NCI-H1930 (cell line): ENCODE results near the gene C2CD2L.
"Not testable (repeated sequence)": the region's sequence is repeated elsewhere in the genome, so short reads cannot be mapped to it uniquely, and the experiment has no call there.

Source experiments
- DNase-seq, 2 experiments: peaks; one replicate each; lab custom pipeline; 2025; lab: John Stamatoyannopoulos, UW

The C2CD2L gene

DNA sequence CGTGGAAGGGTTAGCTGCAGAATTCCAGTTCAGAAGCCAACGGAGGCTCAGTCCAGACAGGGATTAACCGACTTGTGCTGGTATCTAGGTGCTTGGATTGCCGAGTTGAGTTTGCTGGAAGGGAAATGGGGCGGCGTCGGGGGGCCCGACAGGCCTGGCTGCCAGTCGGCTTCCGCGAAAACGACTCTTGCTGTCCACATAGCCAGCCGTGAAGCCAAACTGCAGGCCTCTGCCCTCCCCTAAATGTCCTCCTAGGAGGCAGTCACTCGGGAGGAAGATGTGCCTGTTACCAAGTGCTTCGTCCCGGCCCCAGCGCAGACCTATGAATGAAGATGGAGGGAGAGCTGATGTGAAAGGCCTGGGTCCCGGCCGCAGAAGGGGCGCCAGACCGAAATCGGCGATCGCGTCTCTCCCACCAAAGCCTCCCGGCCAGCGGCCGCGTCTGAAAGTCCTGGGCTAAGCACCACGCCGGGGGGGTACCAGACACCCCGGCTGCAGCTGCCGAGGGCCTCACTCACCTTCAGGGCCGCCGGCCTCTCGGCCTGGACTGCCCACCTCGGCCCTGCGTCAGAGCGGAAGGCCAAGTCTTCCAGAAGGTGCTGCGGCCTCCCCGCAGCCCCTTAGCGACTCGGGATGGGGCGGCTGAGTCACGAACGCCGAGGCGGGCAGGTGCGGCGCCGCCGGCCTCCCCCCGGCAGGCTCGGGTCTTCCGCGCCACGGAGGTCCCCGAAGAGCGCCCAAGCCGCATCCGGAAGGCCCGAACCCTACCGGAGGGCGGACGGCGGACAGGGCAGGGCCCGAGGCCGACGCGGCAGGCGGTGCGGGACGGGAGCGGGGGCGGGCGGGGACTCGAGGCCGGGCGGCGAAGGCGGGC is 13.0 kb upstream of the C2CD2L start:
- DNase-seq: no peak

DNA sequence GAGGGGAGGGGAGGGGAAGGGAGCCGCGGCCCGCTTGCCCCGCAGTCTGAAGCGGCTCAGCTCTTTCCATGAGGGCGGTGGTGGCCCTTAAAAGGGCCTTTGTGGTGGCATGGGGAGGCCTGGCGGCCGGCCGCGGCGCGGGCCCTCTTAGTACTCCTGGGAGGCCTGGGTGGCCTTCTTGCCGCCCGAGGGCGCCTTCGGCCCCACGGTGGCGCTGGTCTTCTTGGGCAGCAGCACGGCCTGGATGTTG is 12.4 kb upstream of the C2CD2L start:
- peak; percentile 33 to 69 for DNase-seq

DNA sequence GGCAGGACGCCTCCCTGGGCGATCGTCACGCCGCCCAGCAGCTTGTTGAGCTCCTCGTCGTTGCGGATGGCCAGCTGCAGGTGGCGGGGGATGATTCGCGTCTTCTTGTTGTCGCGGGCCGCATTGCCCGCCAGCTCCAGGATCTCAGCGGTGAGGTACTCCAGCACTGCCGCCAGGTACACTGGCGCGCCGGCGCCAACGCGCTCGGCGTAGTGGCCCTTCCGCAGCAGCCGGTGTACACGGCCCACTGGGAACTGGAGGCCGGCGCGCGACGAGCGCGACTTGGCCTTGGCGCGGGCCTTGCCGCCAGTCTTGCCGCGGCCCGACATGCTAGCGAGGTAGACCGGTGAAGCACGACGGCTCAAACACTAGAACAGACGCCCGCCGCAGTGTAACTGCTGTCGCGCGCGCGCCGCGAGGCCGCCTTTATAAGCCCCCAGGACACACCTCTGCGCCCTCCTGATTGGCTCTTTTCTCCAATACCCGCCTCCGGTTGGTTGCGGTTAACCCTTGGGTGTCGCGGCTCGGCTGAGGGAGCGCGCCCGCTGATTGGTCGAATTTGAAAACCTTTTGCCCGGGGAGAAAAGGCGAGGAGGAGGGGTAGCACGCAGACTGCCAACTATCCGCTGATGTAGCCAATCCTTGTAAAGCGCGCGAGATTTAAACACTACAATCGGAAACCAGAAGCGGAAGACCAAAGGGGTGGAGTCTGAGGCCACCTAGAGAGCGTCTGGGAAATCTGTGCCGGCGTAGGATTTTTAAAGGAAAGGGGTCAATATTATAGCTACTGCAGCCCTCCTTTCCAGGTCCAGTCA is 11.9 kb upstream of the C2CD2L start:
- peak; percentile 98 to 99 for DNase-seq

DNA sequence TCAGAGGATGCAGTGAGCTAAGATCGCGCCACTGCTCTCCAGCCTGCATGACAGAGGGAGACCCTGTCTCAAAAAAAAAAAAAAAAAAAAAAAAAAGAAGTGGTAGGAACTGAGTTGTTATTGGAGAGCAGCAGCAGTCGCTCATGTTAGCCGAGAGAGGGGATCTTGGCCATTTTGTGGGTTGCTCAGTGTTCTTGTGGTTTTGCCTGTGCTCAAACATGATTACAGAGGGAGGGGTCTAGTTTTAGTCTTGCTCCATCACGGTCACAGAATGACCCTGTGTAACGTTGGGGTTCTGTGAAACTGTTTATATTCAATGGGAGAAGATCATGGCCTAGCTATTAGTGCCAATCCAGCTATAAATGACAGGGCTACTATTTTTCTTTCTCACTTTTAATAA is 7.4 kb upstream of the C2CD2L start:
- DNase-seq: no peak

DNA sequence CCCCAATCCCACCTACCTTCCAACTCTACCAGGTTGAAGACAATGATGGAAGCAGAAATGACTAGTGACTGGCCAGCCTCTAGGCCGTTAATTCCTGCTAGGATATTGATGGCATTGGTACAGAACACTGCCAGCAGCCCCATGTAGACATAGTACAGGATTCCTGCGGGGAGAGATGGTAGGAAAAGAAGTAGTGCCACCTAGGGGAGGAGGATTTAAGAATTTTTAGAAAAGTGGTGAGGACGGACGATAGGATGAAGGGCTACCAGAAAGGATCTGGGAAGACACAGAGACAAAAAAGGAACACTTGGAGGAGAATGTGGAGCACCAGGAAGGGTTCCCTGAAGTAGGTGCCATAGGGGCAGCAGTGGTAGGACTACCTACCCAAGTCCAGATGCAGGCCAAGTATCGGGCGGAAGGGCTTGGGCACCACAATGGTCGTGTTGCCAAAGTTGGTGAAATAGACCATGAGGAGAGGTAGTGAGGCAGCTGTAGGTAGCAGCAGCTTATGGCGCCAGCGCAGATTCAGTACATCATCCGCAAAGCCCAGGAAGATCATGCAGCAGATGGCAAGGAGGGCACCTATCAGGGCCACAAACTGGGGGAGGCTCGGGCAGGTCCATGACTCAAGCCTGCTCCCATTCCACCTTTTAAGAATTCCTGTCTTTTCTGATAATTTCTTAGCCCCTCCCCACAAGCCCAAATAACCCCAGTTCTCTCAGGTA is 6.7 kb upstream of the C2CD2L start:
- peak in 1 of 2 experiments; percentile 35 for DNase-seq

DNA sequence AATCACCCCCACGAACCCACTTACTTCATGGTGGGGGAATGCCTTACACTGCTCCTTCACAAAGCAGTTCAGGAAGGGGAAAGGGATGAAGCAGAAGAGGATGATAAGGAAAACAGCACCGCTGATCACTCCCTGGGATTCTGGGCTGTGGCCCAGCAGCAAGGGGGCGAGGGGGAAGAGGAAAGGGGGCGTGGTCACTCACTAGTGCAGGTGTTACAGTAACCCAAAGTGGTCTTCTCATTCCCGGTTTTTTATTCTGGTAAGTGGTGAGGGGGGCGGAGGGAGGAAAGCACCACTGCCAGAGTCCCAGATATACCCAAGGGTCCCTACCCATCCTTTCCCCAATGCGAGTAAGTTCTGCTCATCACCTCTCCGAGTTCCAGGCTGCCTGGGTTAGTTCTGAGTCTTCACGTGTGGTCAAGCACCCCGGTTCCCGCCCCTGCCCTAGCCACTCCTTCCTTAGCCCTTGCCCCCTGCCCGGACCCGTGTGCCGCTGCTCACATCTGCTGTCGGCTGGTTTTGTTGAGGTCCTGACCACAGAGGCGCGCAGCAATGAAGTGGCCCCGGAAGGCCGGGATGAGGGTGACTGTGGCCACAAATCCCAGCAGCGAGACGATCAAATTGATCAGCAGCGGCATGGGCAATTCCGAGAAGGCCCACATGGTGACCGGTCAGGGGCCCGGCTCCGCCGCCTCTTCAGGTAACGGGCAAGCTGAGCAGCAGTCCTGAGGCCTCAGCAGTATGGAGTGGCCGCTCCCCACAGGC is 6.0 kb upstream of the C2CD2L start:
- DNase-seq: no peak

DNA sequence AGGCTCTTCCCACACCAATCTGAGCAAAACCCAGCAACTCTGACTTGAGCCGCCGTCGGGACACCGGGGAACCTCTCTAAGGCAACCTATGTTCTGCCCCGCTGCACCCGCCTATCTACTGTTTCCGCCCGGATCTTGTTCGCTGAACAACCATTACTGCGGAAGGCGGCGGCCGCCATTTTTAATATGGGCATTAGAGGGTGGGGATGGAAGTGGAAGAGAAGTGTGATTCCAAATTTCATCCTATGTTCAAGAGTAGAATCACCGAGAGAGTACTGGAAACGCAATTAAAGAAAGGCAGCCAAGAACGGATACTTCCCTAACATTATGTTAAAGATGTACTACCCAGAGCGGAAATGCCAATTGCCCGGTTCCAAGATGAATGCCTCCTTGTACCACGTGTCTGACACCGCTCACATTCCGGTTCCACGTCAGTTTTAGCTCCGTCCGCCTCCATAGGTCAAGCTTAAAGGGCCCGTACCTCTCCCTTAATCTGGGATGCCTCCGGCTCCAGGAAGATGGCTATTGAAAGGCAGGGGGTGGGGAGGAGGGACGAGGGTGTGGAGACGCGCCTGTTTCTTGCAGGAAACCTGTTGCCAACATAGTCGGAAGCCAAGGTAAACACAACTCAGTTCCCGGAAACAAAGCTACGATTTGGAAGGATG is 5.3 kb upstream of the C2CD2L start, which contains the start of gene DPAGT1:
Gene DPAGT1, minus strand, starts transcription at position 95 of the 665 bp plus-strand sequence. CDS start 198 bp downstream, outside the sequence.
- peak; percentile 88 to 89 for DNase-seq

DNA sequence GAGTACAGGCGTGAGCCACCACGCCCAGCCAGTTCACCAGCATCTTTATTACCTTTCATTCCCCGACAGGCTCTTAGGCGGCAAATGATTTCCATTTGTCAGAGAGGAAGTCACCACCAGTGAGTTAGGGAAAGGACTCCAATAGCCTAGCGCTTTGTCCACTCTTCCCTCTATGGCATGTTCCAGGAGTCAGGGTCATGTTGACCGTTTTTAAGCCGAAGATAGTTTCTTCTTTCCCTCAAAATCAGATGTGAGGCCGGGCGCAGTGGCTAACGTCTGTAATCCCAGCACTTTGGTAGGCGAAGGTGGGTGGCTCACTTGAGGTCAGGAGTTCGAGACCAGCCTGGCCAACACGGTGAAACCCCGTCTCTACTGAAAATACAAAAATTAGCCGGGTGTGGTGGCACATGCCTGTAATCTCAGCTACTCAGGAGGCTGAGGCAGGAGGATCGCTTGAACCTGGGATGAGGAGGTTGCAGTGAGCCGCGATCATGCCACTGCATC is 3.9 kb upstream of the C2CD2L start:
- DNase-seq: not testable (repeated sequence)

DNA sequence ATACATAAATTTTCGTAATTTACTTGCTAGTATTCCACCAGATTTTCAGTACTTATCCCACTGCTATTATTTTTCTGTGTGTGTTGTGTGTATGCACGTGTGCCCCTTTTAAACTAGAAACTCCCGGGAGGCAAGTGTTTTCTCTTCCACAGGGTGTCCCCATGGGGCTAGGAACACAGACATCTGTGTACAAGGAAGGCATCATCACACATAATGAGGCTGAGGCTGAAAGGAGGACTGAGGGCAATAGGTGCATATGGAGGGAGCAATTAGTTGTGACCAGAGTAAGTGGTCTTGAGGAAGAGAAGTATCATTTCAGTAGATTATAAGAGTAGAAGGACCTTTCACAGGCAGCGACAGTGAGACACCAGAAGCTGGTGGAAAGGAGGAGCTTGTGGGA is 3.4 kb upstream of the C2CD2L start:
- DNase-seq: peak; percentile 65 to 75

DNA sequence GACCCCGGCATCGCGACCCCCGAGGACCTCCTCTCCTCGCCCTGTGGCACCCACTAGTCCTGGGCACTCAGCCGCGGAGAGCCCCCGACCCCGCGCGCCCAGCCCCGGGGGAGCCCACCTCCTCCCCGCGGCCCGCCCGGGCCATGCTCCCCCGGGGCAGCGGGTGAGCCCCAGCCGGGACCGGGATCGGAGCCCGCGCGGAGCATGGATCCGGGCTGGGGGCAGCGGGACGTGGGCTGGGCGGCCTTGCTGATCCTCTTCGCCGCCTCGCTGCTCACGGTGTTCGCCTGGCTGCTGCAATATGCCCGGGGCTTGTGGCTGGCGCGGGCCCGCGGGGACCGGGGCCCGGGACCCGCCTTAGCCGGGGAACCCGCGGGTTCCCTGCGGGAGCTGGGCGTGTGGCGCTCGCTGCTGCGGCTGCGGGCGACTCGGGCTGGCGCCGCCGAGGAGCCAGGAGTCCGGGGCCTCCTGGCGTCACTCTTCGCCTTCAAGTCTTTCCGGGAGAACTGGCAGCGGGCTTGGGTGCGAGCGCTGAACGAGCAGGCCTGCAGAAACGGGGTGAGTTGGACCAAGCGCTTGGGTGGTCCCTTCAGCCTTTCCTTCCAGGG is 498 bp downstream of the C2CD2L start:
- no peak for DNase-seq

DNA sequence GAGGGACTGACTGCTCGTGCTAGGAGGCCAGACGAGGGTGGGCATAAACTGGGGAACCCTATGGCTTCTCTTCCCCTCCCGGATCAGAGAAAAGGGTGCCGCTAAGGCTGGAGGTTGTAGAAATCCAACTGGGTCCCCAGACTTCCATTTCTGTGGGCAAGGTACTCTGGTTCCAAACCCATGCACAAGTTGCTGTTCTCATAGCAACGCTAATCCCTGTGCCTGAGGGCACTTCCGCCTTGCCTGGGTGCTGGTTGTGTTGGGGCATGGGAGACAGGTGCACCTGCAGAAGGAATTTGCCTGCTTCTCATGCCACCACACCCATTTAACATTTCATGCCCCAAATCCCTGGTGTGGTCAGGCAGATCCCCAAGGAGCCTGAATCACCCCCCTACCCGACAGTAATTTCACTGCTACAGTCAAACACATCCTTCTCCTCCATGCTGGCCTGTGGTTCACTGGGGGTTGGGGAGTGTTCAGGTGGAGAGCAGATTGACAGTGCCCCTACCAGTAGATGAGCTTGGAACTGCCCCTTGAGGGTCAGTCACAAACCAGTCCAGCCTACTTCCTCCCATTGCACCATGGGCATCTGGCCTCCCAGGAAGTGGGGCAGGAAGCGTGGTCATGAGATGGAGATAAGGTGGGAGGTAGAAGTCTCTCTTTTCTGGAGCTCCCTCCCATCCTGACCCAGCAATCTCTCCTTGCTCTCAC is 1.2 kb downstream of the C2CD2L start:
- DNase-seq: no peak

DNA sequence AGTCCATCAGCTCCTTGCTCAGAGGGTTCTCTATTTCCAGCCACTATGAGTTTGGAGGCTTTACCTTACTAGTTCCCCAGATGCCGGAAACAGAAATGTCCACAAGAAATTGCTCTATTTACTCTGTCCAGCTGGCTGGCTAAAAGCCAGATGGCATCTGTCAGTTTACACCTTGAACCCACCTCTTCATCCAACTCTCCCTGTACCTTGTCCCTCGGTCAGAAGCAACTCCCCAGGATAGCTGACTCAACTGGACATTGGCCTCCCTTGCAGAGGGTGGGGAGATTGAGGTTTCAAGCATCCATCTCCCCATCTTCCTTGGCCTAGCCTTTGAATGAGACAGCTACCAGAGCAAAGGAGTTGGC is 1.7 kb downstream of the C2CD2L start:
- no peak for DNase-seq

DNA sequence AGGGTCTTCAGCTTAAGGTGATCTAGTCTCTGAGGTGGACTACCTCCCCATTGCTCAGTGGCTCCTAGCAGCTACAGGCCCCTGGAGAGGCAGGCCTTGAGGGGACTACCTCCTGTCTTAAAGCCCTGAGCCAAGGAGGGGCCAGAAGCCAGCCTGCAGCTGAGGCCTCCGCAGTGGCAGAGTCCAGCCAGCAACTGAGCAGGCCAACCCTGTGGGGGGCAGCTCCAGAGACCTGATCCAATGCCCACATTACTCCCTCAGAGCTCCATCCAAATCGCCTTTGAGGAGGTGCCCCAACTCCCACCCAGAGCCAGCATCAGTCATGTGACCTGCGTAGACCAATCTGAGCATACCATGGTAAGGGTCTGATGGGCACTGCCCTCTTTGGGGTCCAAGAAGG is 2.7 kb downstream of the C2CD2L start:
- DNase-seq: no peak

DNA sequence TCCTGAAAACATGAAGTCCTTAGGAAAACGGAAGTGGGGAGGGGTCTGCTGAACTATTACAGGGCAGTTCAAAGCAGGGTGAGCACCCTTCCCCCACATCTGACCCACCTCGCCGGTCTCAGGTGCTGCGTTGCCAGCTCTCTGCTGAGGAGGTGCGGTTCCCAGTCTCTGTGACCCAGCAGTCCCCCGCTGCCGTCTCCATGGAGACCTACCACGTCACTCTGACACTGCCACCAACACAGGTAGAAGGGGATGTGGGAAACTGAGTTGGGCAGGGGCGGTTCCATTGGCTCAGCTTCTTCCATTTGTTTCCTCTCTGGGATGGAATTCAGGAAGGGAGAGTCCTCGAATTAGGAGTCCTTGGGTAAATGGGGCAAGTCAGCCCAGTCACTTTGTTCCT is 3.3 kb downstream of the C2CD2L start:
- no peak for DNase-seq

DNA sequence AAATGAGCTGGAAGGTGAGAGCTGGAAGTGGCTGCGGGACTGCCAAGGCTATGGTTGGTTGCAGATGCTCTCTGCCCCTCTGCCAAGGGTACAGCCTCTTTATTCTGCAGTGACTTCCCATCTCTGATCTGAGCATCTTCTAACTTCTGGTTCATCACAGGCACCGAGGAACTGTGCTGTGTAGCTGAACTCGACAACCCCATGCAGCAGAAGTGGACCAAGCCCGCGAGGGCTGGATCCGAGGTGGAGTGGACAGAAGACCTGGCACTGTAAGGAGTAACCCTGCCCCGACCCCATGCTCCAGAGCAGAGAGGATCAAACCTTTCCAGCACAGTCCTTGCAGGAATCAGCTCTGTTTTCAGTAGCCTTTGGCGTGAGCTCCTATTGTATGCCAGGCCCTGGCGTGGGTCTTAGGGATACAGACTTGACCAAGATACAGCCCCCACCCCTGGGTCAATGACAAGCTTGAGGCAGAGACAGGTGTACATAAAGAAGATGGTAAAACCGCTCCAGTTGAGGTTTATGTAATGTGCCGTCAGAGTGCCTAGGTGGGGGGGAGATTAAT is 4.3 kb downstream of the C2CD2L start:
- no peak for DNase-seq

DNA sequence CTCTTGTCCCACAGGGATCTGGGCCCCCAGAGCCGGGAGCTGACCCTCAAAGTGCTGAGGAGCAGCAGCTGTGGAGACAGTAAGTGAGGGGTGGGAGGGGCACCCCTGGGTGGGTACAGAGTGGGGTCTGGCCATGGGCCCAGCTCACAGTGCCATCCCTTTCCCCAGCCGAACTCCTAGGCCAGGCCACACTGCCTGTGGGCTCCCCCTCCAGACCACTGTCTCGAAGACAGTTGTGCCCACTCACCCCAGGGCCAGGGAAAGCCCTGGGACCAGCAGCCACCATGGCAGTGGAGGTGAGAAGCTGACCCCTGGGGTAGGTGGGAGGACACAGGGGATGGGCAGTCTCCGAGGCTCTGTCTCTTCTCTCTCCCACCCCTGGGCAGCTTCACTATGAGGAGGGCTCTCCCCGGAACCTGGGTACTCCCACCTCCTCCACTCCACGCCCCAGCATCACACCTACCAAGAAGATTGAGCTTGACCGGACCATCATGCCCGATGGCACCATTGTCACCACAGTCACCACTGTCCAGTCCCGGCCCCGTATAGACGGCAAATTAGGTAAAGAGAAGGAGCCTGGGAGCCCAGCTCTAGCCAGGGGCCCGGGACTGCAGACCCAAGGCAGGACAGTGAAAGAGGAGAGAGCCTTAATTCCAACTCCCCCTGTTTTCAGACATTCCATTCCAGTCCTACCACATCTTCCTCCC is 5.3 kb downstream of the C2CD2L start:
- DNase-seq: no peak

DNA sequence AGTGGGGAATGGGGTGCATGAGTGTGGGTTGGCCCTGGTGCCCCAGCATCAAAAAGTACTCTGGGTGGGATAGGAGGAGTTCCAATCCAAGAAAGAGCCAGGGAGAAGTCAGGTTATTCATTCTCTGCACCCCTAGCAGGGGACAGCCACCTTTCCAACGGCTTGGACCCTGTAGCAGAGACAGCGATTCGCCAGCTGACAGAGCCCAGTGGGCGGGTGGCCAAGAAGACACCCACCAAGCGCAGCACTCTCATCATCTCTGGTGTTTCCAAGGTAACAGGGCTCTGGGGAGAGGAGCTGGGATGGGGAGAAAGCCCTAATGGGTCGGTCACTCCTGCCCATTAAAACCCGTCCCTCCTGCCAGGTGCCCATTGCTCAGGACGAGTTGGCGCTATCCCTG is 6.6 kb downstream of the C2CD2L start:
- no peak for DNase-seq

DNA sequence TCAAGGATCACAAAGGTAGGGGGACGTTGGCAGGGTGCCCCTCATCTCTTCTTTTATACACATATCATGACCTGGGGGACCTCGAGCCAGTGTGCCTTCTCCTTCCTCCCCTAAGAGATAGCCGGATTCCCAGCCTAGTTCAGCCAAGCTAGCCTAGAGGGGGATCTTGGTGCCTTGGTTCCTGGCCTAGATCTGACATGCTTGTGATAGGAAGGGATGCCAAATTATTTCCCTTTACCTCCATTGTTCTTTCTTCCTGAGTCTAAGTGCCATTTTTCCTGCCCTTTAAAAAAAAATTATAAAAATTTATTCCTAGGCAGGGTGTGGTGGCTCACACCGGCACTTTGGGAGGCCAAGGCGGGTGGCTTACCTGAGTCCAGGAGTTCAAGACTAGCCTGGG is 7.2 kb downstream of the C2CD2L start:
- no peak for DNase-seq
